Urinary bladder (tissue), 4 donors: ENCODE measurements around the gene TMEM51. TPM values are rescaled to one million over a fixed set of nuclear protein-coding genes. Genes with fewer than 3 reads are reported as not detected.
A peak's percentile ranks its signal among the peaks of the same experiment; 100 is the strongest.

Experiments
- DNase-seq: peaks from one replicate; pipeline ENCODE4 v3.0.0-alpha.2; 2015; ENCODE audit errors: extremely low spot score
- H3K27ac ChIP-seq: one replicate; pipeline ENCODE4 v1.5.1; 2013; ENCODE audit warnings: low read depth, mild to moderate bottlenecking, moderate library complexity
- H3K36me3 ChIP-seq: one replicate; pipeline ENCODE4 v1.6.1; 2013; ENCODE audit warnings: mild to moderate bottlenecking, moderate library complexity; ENCODE audit not compliant: insufficient read depth
- H3K4me1 ChIP-seq: one replicate; pipeline ENCODE4 v1.6.1; 2013; ENCODE audit warnings: mild to moderate bottlenecking, moderate library complexity; ENCODE audit not compliant: insufficient read depth
- H3K4me3 ChIP-seq: one replicate; pipeline ENCODE4 v1.5.1; 2013; ENCODE audit warnings: low read depth, low read length
- WGBS: extraction: QIAGEN DNeasy Blood & Tissue Kit; methylation state at CpG from one replicate; pipeline ENCODE4 v1.1.7; 2013; 5-methylcytosine and 5-hydroxymethylcytosine counted together
- polyA plus RNA-seq: library from polyadenylated mRNA; stranded (reverse); fragments of 200-250 nt; gene quantifications from one replicate; pipeline ENCODE4 v1.2.3, GENCODE V29; 2013
- total RNA-seq: library from RNA; depleted of rRNA; stranded (reverse); fragments of >200 nt; gene quantifications from one replicate; pipeline ENCODE4 v1.2.3, GENCODE V29; 2014
- donor health status: healthy with polysubstance abuse.
- donor health status: healthy.

TMEM51 gene
- total and polyA plus RNA-seq, 2 donors, result 15.9 to 21.5 TPM

- DNase-seq, result no peak
- Histone ChIP-seq H3K4me3 (no peak overlapping the region), H3K4me1 (no peaks in the 10 kb centered on the region), H3K36me3 (no peaks in the 10 kb centered on the region), H3K27ac (no peak overlapping the region)
- WGBS, result 78% methylated on average over 7 of the region's 7 CpGs
These were observed 89.2 kb downstream of the TMEM51 start for GRCh38 chr1:15242766-15243165.

DNA sequence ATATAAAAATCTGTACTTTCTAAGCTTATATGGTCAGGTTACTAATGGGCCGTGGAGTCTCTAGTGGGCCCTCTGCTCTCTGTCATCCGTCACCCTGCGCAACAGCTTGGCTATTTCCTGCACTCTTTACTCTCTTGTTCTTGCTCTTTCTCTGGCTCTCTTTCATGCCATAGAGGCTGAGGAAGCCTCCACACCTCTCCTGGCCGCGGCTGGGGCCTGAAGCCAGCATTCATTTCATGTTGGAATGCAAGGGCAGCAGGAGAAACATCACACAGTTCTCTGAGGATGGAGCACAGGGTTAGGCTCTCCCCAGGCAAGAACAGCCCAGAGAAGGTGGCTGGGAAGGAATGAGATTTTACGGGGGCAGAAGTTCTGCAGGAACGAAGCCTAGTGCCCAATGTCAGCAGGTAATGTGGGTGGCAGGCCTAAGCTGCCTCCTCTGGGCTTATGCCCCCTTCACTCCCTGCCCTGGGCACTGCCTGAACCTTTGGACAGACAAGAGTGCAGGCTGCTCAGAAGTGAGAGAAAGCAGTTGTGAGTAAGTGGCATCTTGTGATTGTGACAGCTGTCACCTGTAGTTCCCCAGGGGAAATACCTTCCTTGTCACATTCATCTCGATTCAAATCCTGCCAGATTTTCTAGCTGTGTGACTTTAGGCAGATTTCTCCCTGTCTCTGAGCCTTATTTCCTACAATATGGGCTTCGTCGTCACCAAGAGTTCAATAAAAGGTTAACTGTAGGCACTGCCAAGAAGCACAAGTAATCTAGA, 89.9 kb downstream of the TMEM51 start:
- Histone ChIP-seq H3K36me3 (no peaks in the 10 kb centered on the region), H3K27ac (no peak overlapping the region), H3K4me3 (no peak overlapping the region), H3K4me1 (no peaks in the 10 kb centered on the region)
- WGBS, result 49% methylated on average over 10 of the region's 10 CpGs
- DNase-seq, result no peak

DNA sequence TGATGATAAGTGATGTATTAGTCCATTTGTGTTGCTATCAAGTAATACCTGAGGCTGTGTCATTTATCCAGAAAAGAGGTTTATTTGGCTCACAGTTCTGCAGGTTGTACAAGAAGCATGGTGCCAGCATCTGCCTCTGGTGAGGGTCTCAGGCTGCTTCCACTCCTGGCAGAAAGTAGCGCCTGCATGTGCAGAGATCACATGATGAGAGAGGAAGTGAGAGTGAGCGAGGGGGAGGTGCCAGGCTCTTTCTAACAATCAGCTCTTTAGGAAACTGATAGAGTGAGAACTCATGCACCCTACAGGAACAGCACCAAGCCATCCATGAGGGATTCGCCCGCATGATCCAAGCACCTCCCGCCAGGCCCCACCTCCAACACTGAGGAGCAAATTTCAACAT, 91.3 kb downstream of the TMEM51 start:
- Histone ChIP-seq H3K36me3 (no peaks in the 10 kb centered on the region), H3K4me3 (no peak overlapping the region), H3K4me1 (peaks cover 2% of the 10 kb centered on the region), H3K27ac (no peak overlapping the region)
- DNase-seq, result no peak
- WGBS, result 76% methylated on average over 5 of the region's 5 CpGs

DNA sequence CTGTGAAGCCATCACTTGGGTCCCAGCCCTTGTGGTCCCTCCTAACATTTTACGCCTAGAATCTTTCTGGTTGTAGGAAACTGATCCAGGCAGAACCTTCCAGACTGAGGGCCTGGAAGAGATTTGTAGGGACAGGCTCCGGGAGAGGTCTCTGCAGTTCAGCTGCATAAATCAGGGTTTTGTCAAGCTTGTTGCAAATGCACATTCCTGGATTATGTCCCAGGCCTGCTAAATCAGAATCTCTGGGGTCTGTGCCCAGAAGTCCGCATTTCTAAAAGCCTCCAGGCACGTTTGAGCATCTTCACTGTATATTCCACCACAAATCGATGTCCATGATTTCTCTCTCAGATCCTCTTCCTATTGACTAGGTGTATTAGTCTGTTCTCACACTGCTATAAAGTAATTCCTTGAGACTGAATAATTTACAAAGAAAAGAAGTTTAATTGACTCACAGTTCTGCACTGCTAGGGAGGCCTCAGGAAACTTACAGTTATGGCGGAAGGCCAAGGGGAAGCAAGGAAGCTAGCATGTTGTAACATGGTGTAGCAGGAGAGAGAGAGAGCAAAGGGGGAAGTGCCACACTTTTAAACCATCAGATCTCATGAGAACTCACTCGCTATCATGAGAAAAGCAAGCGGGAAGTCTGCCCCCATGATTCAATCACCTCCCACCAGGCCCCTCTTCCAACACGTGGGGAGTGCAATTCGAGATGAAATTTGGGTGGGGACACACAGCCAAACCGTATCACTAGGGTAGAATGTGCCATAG, 92.2 kb downstream of the TMEM51 start:
- peaks cover 2% of the 10 kb centered on the region for H3K4me1 ChIP-seq
- no peak overlapping the region for H3K27ac ChIP-seq

GRCh38 chr1:15246960-15247614, 93.5 kb downstream of the TMEM51 start, which contains the start of gene FHAD1:
FHAD1 (plus strand) TSS chr1:15247223; CDS start chr1:15251785, 4,562 bp downstream.
- DNase-seq, result no peak
- no peak within 1 kb of the TSS for H3K27ac ChIP-seq
- 6% methylated on average over 52 of the region's 55 CpGs for WGBS
- H3K4me1 ChIP-seq, result peaks cover 2% of the 10 kb centered on the region
- no peaks in the 10 kb centered on the region for H3K36me3 ChIP-seq
- H3K4me3 ChIP-seq, result peak within 1 kb of the TSS; percentile 40

More for the DNA sequence above, 92.2 kb downstream of the TMEM51 start:
- Histone ChIP-seq H3K36me3 (no peaks in the 10 kb centered on the region), H3K4me3 (no peak overlapping the region)
- 37% methylated on average over 11 of the region's 11 CpGs for WGBS
- no peak for DNase-seq

GRCh38 chr1:15248216-15248615, 94.7 kb downstream of the TMEM51 start:
- Histone ChIP-seq H3K36me3 (no peaks in the 10 kb centered on the region), H3K4me1 (peaks cover 2% of the 10 kb centered on the region), H3K27ac (no peak overlapping the region), H3K4me3 (no peak overlapping the region)
- DNase-seq, result no peak
- 96% methylated on average over 4 of the region's 4 CpGs for WGBS

DNA sequence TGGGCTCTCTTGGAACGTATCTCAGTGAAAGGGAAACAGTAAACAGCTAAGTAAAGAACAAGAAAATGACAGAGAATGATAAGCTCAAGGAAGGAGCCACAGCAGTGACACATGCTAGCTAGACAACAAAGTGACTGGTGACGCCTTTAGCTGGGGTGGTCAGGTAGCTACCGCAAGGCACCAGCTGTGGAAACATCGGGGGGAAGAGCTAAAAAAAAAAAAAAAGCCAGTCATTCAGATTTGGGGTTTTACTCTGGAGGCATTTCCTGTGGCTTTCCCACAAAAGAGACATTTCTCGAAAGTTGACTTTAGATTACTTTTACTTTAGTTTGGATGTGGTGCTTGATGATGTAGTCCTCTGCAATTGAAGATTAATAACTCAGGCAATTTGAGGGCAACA, 95.5 kb downstream of the TMEM51 start:
- Histone ChIP-seq H3K27ac (no peak overlapping the region), H3K4me3 (no peak overlapping the region), H3K36me3 (no peaks in the 10 kb centered on the region), H3K4me1 (peaks cover 2% of the 10 kb centered on the region)
- DNase-seq, result no peak
- WGBS, result 63% methylated on average over 5 of the region's 5 CpGs

DNA sequence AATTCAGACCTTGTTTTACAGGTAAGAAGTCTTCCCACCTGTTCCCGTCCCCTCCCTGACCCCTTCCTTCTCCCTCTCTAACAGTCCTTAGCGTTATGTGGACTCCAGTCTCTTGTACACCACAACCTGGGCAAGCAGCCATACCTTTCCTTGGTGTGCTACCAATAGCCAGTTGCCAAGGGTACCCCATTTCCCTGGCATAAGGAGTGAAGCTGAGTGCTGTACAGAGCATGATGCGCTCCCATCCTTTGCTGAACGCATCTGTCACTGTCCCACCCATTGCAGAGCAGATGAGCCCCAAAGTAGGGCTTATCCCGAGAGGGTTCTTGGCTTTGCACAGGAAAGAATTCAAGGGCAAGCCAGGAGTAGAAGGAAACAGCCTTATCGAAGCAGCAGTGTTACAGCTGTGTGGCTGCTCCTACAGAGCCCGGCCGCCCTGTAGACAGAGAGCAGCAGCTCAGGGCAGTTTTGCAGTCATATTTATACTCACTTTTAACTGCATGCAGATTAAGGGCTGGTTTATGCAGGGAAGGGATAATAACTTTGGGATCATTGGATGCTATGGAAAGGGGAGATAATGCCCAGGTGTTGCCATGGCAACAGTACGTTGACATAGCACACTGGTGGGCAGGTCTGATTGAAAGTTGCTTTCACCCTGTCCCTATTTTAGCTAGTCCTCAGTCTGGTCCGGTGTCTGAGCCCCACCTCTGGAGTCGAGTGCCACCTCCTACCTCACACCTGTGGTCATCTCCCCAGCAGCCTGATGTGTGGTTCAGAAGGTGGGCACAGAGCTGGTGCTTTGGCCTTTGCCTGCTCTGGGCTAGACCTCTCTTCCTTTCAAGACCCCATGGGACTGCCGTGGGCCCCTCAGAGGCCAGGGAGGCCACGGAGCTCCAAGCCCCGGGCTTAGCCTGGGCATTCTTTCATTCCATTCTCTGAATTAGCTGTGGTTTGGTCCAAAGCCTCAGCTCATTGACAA, 98.6 kb downstream of the TMEM51 start:
- no peak for DNase-seq
- 84% methylated on average over 14 of the region's 14 CpGs for whole genome bisulfite sequencing
- Histone ChIP-seq H3K4me1 (peaks cover 2% of the 10 kb centered on the region), H3K36me3 (no peaks in the 10 kb centered on the region), H3K4me3 (no peak overlapping the region), H3K27ac (no peak overlapping the region)

DNA sequence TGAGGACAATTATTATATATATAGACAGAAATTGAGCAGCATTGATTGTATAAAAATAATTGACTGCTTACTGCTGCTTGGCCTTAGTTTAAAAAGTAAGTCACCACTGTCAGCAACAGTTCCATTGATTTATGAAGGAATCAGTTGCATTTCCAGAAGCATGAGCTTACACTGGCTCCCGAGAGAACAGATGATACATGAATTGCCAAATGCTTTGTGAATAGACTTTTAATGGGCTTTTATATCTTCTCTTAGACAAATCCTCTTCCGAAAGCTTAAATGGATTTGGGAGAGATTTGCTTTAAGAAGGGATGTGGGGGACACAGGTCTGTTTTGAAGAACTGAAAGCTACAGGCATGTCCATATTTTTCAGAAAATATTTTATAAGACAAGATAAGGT, 101.0 kb downstream of the TMEM51 start:
- no peaks in the 10 kb centered on the region for H3K36me3 ChIP-seq
- H3K4me3 ChIP-seq, result no peak overlapping the region
- no peak for DNase-seq
- WGBS, result 26% methylated on average over 2 of the region's 2 CpGs
- no peaks in the 10 kb centered on the region for H3K4me1 ChIP-seq
- no peak overlapping the region for H3K27ac ChIP-seq

DNA sequence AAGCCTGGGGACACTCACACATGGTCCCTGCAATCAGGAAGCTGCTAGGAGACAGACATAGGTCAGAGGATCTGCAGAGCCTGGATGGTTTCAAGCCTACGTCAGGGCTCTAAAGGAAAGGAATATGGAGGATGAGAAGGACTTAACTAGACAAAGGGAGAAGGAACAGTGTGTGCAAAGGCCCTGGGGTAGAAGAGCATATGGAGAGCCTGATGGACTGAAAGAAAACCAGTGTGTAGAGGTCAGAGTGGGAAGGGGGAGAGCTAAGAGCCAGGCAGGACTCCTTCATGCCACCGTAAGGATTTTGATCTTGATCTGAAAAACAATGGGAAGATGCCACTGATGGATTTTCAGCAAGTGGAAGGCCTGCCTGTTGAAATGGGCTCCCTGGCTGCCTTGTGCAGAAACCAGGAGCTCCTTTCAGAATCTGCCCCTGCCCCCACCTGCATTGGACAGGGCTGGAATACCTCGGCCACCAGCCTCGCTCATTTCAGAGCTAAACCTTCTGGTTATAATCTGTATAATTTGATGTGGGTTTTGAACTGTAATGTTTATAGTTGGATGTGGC, 102.1 kb downstream of the TMEM51 start:
- no peak overlapping the region for H3K27ac ChIP-seq
- no peak overlapping the region for H3K4me3 ChIP-seq
- no peak for DNase-seq
- H3K36me3 ChIP-seq, result no peaks in the 10 kb centered on the region
- 61% methylated on average over 4 of the region's 4 CpGs for WGBS
- H3K4me1 ChIP-seq, result no peaks in the 10 kb centered on the region

DNA sequence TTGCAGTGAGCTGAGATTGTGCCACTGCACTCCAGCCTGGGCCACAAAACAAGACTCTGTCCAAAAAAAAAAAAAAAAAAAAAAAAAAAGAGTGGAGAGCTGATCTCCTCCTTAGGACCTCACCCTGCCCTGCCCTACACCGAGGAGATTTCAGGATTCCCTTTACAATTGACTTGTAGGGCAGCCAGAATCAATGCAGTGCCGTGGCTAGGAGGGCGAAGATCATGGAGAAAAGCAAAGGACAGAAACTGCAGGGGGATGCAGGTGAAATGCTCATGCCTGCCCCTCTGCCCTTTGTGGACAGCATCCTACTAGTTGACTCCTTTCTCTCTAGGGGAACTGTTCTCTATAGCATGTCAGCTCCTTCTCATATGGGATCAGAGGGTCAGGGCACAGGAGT, 103.0 kb downstream of the TMEM51 start:
- Histone ChIP-seq H3K4me1 (no peaks in the 10 kb centered on the region), H3K27ac (no peak overlapping the region), H3K4me3 (no peak overlapping the region), H3K36me3 (no peaks in the 10 kb centered on the region)
- WGBS, result 97% methylated on average over 3 of the region's 3 CpGs
- no peak for DNase-seq

DNA sequence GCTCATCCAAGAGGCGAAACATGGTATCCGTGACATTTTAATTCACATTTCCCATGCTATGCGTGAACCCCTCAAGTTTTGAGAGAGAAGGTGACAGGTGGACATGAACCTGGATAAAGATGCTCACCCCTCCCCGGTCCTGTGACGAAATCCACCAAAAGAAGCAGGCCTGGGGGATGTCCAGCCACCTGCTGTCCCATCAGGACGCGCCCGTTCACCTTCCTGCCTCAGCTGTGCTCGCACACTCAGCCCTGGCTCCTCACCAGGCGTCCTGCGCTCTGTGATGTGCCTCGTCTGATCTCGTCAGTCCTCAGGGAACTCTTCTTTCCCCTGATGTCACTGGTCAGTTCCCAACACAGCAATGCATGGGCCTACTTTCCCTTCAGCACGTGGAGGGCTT, 103.8 kb downstream of the TMEM51 start:
- Histone ChIP-seq H3K4me1 (no peaks in the 10 kb centered on the region), H3K27ac (no peak overlapping the region), H3K4me3 (no peak overlapping the region), H3K36me3 (no peaks in the 10 kb centered on the region)
- 91% methylated on average over 14 of the region's 14 CpGs for WGBS
- no peak for DNase-seq
